Uterus (tissue), 4 donors: ENCODE data around the gene ADCK2. TPM values are rescaled to one million over a fixed set of nuclear protein-coding genes. Genes with fewer than 3 reads are reported as not detected.

Experiments
- DNase-seq, 2 donors: peaks; one replicate each; pipeline ENCODE4 v3.0.0-alpha.2; 2019 to 2020
- H3K27ac ChIP-seq, 2 donors: fragments of 200-600 bp; sonication (generic); 1 replicate in 1 of 2; 2 replicates in 1 of 2; pipeline ENCODE4 v1.5.1; 2016 to 2018
- H3K27me3 ChIP-seq, 2 donors: fragments of 200-600 bp; sonication (generic); one replicate each; pipeline ENCODE4 v1.5.1; 2018 to 2019; ENCODE audit warnings: control low read depth in 1 of 2
- H3K36me3 ChIP-seq, 2 donors: fragments of 200-600 bp; sonication (generic); one replicate each; pipeline ENCODE4 v1.5.1; 2019; ENCODE audit warnings: control low read depth in 1 of 2
- H3K4me1 ChIP-seq, 2 donors: fragments of 200-600 bp; sonication (generic); one replicate each; pipeline ENCODE4 v1.5.1; 2018 to 2019; ENCODE audit warnings: control low read depth in 1 of 2
- H3K4me3 ChIP-seq, 2 donors: fragments of 200-600 bp; sonication (generic); 1 replicate in 1 of 2; 2 replicates in 1 of 2; pipeline ENCODE4 v1.5.1; 2018 to 2019; ENCODE audit warnings: mild to moderate bottlenecking in 1 of 2
- H3K9me3 ChIP-seq, 2 donors: fragments of 200-600 bp; sonication (generic); one replicate each; pipeline ENCODE4 v1.5.1; 2019; ENCODE audit warnings: control low read depth in 1 of 2
- POLR2A ChIP-seq, 2 donors: fragments of 450-650 bp; IDR thresholded peaks; one replicate each; pipeline ENCODE4 v1.6.1; 2016; ENCODE audit warnings: antibody characterized with exemption in 2 of 2, mild to moderate bottlenecking in 1 of 2, moderate library complexity in 1 of 2
- intact Hi-C: fragments of 100-400 bp; cut with DNase I; formaldehyde crosslinking; loops from one replicate; pipeline ENCODE4 v1.15.1; 2023; ENCODE audit warnings: low total_unique reads
- total RNA-seq, 4 donors: library from RNA; depleted of rRNA in 3 of 4; stranded (reverse); fragments of >200 nt in 3 of 4; gene quantifications; one replicate each; pipeline versions ENCODE4 v1.1.0 to v1.2.4, GENCODE V29; 2014 to 2023
- TF ChIP-seq, protein P1 (sequence below), 4 experiments: fragments of 200-600 bp in 2 of 4; fragments of 450-650 bp in 2 of 4; sonication (generic) in 2 of 4; IDR thresholded peaks; one replicate each; pipeline ENCODE4 v1.5.1; 2016 to 2019; ENCODE audit warnings: antibody characterized with exemption in 4 of 4, mild to moderate bottlenecking in 2 of 4, moderate library complexity in 1 of 4
- donor health status: DM: yes; HTN: yes; CAD: no.

The ADCK2 gene
- total RNA-seq, 4 donors from 2014 or later: 13.2 to 24.3 (median 22.4) TPM

DNA sequence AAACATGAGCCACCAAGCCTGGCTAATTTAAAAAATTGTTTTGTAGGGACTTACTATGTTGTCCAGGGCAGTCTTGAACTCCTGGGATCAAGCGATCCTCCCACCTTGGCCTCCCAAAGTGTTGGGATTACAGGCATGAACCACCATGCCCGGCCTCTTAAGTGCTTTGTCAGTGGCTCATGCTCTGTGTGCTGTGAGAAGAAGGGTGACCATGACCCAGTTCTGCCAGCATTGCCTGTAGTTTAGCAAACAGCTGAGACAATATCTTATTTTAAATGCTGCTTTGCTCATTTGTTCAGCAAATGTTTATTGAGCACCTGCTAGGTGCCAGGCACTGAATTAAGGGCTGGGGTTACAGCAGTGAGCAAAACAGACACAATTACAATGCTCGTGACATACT lies 9.0 kb downstream of the ADCK2 start:
- Histone ChIP-seq H3K27me3 (no peaks in the 10 kb centered on the region), H3K9me3 (no peaks in the 10 kb centered on the region), H3K4me3 (no peak overlapping the region), H3K27ac (no peak overlapping the region), H3K36me3 (no peaks in the 10 kb centered on the region), H3K4me1 (no peaks in the 10 kb centered on the region)
- DNase-seq: no peak
- intact Hi-C loops: no loop called here
- TF ChIP-seq, protein P1, sequence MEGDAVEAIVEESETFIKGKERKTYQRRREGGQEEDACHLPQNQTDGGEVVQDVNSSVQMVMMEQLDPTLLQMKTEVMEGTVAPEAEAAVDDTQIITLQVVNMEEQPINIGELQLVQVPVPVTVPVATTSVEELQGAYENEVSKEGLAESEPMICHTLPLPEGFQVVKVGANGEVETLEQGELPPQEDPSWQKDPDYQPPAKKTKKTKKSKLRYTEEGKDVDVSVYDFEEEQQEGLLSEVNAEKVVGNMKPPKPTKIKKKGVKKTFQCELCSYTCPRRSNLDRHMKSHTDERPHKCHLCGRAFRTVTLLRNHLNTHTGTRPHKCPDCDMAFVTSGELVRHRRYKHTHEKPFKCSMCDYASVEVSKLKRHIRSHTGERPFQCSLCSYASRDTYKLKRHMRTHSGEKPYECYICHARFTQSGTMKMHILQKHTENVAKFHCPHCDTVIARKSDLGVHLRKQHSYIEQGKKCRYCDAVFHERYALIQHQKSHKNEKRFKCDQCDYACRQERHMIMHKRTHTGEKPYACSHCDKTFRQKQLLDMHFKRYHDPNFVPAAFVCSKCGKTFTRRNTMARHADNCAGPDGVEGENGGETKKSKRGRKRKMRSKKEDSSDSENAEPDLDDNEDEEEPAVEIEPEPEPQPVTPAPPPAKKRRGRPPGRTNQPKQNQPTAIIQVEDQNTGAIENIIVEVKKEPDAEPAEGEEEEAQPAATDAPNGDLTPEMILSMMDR (IDR thresholded peaks at IDR 0.05): no peak
- no peak for TF ChIP-seq POLR2A (IDR thresholded peaks at IDR 0.05)

DNA sequence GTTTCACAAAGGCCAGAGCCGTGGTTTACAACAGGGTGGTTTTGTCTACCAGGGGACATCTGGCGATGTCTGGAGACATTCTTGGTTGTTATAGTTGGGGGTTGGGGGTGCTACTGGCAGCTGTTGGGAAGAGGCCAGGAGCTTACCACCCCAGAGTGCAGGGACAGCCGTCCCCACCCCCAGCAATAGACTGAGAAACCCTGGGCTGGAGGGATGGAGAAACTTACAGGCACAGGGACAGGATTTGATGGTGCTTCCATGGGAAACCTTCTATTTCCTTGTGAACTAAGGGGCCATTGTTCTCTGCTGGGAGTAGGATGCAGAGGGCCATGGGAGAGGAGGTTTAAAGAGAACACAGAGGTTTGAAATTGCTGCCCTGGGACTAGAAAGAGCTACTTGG lies 10.9 kb downstream of the ADCK2 start:
- Histone ChIP-seq H3K27ac (no peak overlapping the region), H3K4me1 (no peaks in the 10 kb centered on the region), H3K9me3 (no peaks in the 10 kb centered on the region), H3K4me3 (no peak overlapping the region), H3K36me3 (no peaks in the 10 kb centered on the region), H3K27me3 (no peaks in the 10 kb centered on the region)
- DNase-seq: no peak
- TF ChIP-seq POLR2A (IDR thresholded peaks at IDR 0.05): no peak
- TF ChIP-seq, protein P1 (IDR thresholded peaks at IDR 0.05): no peak
- intact Hi-C loops: no loop called here

DNA sequence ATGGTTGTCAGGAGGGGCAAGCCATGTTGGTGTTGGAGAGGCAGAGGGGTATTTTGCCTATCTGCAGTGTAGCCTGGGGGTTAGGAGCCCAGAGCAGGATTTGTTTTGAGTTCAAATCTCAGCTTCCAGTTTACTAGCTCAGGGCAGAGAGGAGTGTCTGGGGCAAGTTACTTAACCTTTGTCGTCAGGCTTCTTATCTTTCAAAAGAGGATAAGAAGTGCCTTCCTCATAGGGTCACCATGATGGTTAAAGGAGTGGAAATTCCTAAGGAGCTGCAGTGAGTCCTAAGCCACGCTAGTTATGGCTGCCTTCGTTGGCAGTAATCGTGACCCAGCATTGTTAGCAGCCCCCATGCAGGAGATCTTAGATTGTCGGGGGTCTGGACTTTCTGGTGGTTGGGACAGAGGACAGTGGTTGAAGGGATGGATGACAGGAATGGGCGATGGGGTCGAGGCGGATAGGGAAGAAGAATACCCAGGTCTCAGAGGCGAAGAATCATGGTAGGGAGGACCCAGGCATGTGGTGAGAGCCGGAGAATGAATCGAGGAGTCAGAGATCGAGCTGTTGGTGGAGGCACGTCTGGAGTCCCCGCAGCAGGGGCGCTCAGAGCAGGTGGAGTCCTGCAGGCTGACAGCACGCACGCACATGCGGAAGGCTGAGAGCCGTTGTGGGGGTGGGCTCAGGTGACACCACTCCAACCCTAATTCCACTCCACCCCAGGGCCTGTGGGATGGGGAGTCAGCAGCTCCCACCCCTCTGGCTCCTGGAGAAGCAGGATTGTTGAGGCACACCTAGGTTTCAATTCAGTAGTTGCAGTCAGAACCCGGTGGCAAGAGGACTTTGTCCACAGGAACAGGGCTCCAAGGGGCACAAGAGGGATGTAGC lies 11.6 kb downstream of the ADCK2 start:
- intact Hi-C loops: no loop called here
- no peak for TF ChIP-seq POLR2A (IDR thresholded peaks at IDR 0.05)
- TF ChIP-seq, protein P1 (IDR thresholded peaks at IDR 0.05): no peak
- DNase-seq: no peak
- H3K27ac ChIP-seq: no peak overlapping the region
- no peak overlapping the region for H3K4me3 ChIP-seq
- no peaks in the 10 kb centered on the region for H3K27me3 ChIP-seq
- no peaks in the 10 kb centered on the region for H3K9me3 ChIP-seq
- no peaks in the 10 kb centered on the region for H3K4me1 ChIP-seq
- H3K36me3 ChIP-seq: no peaks in the 10 kb centered on the region

DNA sequence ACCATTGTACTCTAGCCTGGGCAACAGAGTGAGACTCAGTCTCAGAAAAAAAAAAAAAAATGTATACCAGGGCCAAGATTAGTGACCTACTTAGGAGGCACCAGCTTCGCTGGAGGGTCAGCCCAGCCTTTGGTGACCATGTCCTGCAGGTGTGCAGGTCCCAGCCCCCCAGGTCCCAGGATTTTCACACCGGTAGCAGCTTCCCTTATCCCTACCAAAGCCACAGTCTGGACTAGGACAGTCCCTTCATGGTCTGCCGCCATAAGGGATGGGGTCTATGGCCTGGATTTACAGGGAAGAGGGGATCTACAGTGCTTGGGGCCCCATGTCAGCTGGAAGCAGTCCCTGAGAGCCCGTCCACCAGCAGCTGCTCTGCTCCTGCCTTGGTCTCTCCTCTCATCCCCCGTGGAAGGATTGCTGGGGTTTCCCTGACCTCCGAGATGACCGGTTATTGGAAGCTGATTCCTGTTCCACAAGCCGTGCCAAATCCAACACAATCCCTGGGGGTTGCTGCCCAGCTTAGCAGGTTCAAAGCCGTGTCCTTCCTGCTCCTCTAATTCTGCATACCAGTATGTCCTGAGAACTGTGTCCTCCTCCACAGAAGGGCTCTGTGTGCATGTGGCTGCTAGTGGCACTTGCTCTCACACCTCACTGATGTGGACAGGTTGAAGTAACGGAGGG lies 12.8 kb downstream of the ADCK2 start:
- intact Hi-C loops: no loop called here
- H3K36me3 ChIP-seq: no peaks in the 10 kb centered on the region

More for the DNA sequence above, 12.8 kb downstream of the ADCK2 start:
- TF ChIP-seq, protein P1 (IDR thresholded peaks at IDR 0.05): no peak
- TF ChIP-seq POLR2A (IDR thresholded peaks at IDR 0.05): no peak
- H3K4me3 ChIP-seq: no peak overlapping the region
- H3K9me3 ChIP-seq: no peaks in the 10 kb centered on the region
- DNase-seq: no peak
- no peaks in the 10 kb centered on the region for H3K27me3 ChIP-seq
- no peak overlapping the region for H3K27ac ChIP-seq
- H3K4me1 ChIP-seq: no peaks in the 10 kb centered on the region
